H9 (cell line): ENCODE measurements around the gene PCID2. TPM values are rescaled to one million over a fixed set of nuclear protein-coding genes. Genes with fewer than 3 reads are reported as not detected.

Experiments used
- DNase-seq: peaks from one replicate; pipeline ENCODE4 v3.0.0-alpha.2; 2017
- H2AFZ ChIP-seq: one replicate; pipeline ENCODE4 v1.6.1; 2013; ENCODE audit warnings: mild to moderate bottlenecking, low read length, control low read depth, moderate library complexity
- H2AK5ac ChIP-seq: 2 replicates; pipeline ENCODE4 v1.6.1; 2013; ENCODE audit warnings: low read length, control low read depth, mixed read lengths; ENCODE audit not compliant: insufficient read length
- H2BK120ac ChIP-seq: one replicate; pipeline ENCODE4 v1.6.1; 2013; ENCODE audit warnings: low read depth, mild to moderate bottlenecking, low read length, control low read depth, inconsistent platforms; ENCODE audit not compliant: poor library complexity, severe bottlenecking
- H2BK12ac ChIP-seq: 2 replicates; pipeline ENCODE4 v1.6.1; 2013; ENCODE audit warnings: low read length, control low read depth, mixed read lengths, low read depth; ENCODE audit not compliant: insufficient read length
- H2BK15ac ChIP-seq: 2 replicates; pipeline ENCODE4 v1.6.1; 2013; ENCODE audit warnings: low read depth, low read length, control low read depth
- H2BK20ac ChIP-seq: one replicate; pipeline ENCODE4 v1.6.1; 2013; ENCODE audit warnings: low read depth, mild to moderate bottlenecking, low read length, control low read depth, inconsistent platforms; ENCODE audit not compliant: poor library complexity, severe bottlenecking
- H2BK5ac ChIP-seq: 2 replicates; pipeline ENCODE4 v1.6.1; 2013; ENCODE audit warnings: low read length, control low read depth, mixed read lengths; ENCODE audit not compliant: insufficient read length
- H3K14ac ChIP-seq: 2 replicates; pipeline ENCODE4 v1.6.1; 2013; ENCODE audit warnings: low read length, control low read depth; ENCODE audit not compliant: insufficient read depth
- H3K18ac ChIP-seq: 2 replicates; pipeline ENCODE4 v1.6.1; 2013; ENCODE audit warnings: low read depth, mild to moderate bottlenecking, mixed read lengths, low read length, control low read depth; ENCODE audit not compliant: insufficient read length
- H3K23ac ChIP-seq: 2 replicates; pipeline ENCODE4 v1.6.1; 2013; ENCODE audit warnings: low read length, control low read depth, mixed read lengths, low read depth; ENCODE audit not compliant: insufficient read length
- H3K23me2 ChIP-seq: 2 replicates; pipeline ENCODE4 v1.6.1; 2013; ENCODE audit warnings: low read depth, mild to moderate bottlenecking, mixed read lengths, low read length, control low read depth; ENCODE audit not compliant: insufficient read length, poor library complexity, severe bottlenecking
- H3K27ac ChIP-seq: 2 replicates; pipeline ENCODE4 v1.5.1; 2013; ENCODE audit warnings: low read length, control low read depth, mixed read lengths, low read depth; ENCODE audit not compliant: insufficient read length
- H3K27me3 ChIP-seq: 2 replicates; pipeline ENCODE4 v1.6.1; 2013; ENCODE audit warnings: low read length, control low read depth, inconsistent platforms; ENCODE audit not compliant: insufficient read depth
- H3K4ac ChIP-seq: 2 replicates; pipeline ENCODE4 v1.6.1; 2013; ENCODE audit warnings: low read depth, mild to moderate bottlenecking, control low read depth, inconsistent platforms, low read length, moderate library complexity
- H3K4me1 ChIP-seq: 2 replicates; pipeline ENCODE4 v1.6.1; 2013; ENCODE audit warnings: low read length, control low read depth, inconsistent platforms; ENCODE audit not compliant: insufficient read depth
- H3K4me2 ChIP-seq: 2 replicates; pipeline ENCODE4 v1.6.1; 2013; ENCODE audit warnings: low read length, control low read depth, mixed read lengths; ENCODE audit not compliant: insufficient read length, insufficient read depth
- H3K56ac ChIP-seq: 2 replicates; pipeline ENCODE4 v1.6.1; 2013; ENCODE audit warnings: low read depth, mild to moderate bottlenecking, mixed read lengths, low read length, control low read depth; ENCODE audit not compliant: insufficient read length
- H3K79me1 ChIP-seq: 2 replicates; pipeline ENCODE4 v1.6.1; 2013; ENCODE audit warnings: low read depth, mild to moderate bottlenecking, moderate library complexity, low read length, control low read depth, inconsistent platforms; ENCODE audit not compliant: insufficient read depth, poor library complexity, severe bottlenecking
- H3K79me2 ChIP-seq: 2 replicates; pipeline ENCODE4 v1.6.1; 2013; ENCODE audit warnings: low read length, control low read depth, inconsistent platforms; ENCODE audit not compliant: insufficient read depth
- H3K9ac ChIP-seq: 2 replicates; pipeline ENCODE4 v1.6.1; 2013; ENCODE audit warnings: low read length, control low read depth, mixed read lengths; ENCODE audit not compliant: insufficient read length; ENCODE audit errors: extremely low read depth
- H3K9me3 ChIP-seq: one replicate; pipeline ENCODE4 v1.6.1; 2013; ENCODE audit warnings: low read depth, low read length, inconsistent platforms; ENCODE audit not compliant: control insufficient read depth
- H3T11ph ChIP-seq: one replicate; pipeline ENCODE4 v1.6.1; 2013; ENCODE audit warnings: mild to moderate bottlenecking, low read length, control low read depth, inconsistent platforms
- H4K20me1 ChIP-seq: one replicate; pipeline ENCODE4 v1.6.1; 2013; ENCODE audit not compliant: control insufficient read depth, insufficient read length, insufficient read depth
- H4K5ac ChIP-seq: 2 replicates; pipeline ENCODE4 v1.6.1; 2013; ENCODE audit warnings: low read depth, mild to moderate bottlenecking, mixed read lengths, low read length, control low read depth; ENCODE audit not compliant: insufficient read length
- H4K8ac ChIP-seq: replicated peaks from 2 replicates; pipeline ENCODE4 v1.6.1; 2013; ENCODE audit warnings: low read length, control low read depth, mixed read lengths, low read depth; ENCODE audit not compliant: insufficient read length
- H4K91ac ChIP-seq: 2 replicates; pipeline ENCODE4 v1.6.1; 2013; ENCODE audit warnings: low read depth, mild to moderate bottlenecking, moderate library complexity, mixed read lengths, low read length, control low read depth; ENCODE audit not compliant: insufficient read length
- H3K27ac Mint-ChIP-seq, 3 experiments: 2 replicates in 2 of 3; 3 replicates in 1 of 3; pipeline ENCODE4 v1.8.0; 2020 to 2021; ENCODE audit warnings: mixed read lengths in 3 of 3, mild to moderate bottlenecking in 1 of 3, moderate library complexity in 1 of 3
- H3K27me3 Mint-ChIP-seq: 2 replicates; pipeline ENCODE4 v1.8.0; 2021; ENCODE audit warnings: low read depth, mild to moderate bottlenecking, moderate library complexity, mixed read lengths
- H3K36me3 Mint-ChIP-seq, 3 experiments: 2 replicates in 2 of 3; 3 replicates in 1 of 3; pipeline ENCODE4 v1.8.0; 2020 to 2021; ENCODE audit warnings: low read depth in 3 of 3, mixed read lengths in 3 of 3; ENCODE audit not compliant: insufficient read depth in 1 of 3
- H3K4me1 Mint-ChIP-seq, 2 experiments: 2 replicates each; pipeline ENCODE4 v1.8.0; 2020; ENCODE audit warnings: mixed read lengths in 2 of 2
- H3K4me3 Mint-ChIP-seq, 2 experiments: 2 replicates in 1 of 2; 3 replicates in 1 of 2; pipeline ENCODE4 v1.8.0; 2020 to 2021; ENCODE audit warnings: mild to moderate bottlenecking in 2 of 2, mixed read lengths in 2 of 2, moderate library complexity in 1 of 2
- H3K9me3 Mint-ChIP-seq, 2 experiments: 2 replicates in 1 of 2; 3 replicates in 1 of 2; pipeline ENCODE4 v1.8.0; 2020; ENCODE audit warnings: mild to moderate bottlenecking in 2 of 2, mixed read lengths in 2 of 2, moderate library complexity in 1 of 2
- CTCF ChIP-seq: fragments of 200-600 bp; sonication (generic); conservative IDR thresholded peaks from 3 replicates; pipeline ENCODE4 v1.8.0; 2021; ENCODE audit warnings: antibody characterized with exemption, mild to moderate bottlenecking
- WGBS: extraction: QIAGEN DNeasy Blood & Tissue Kit; methylation state at CpG from one replicate; pipeline ENCODE4 v1.1.7; 2013; ENCODE audit warnings: missing lambda C conversion rate, low lambda C conversion rate, mixed read lengths; ENCODE audit not compliant: insufficient read length; ENCODE audit errors: extremely low coverage; 5-methylcytosine and 5-hydroxymethylcytosine counted together
- total RNA-seq: library from RNA; stranded (reverse); gene quantifications from 2 replicates; pipeline ENCODE4 v1.2.1, GENCODE V29; 2021

The PCID2 gene
- total RNA-seq, 1 experiment from 2014 or later: 66.0 TPM

GRCh38 chr13:113224486-113224885 is 16.0 kb upstream of the PCID2 start:
- H3K23ac ChIP-seq: no peak overlapping the region
- H3K4me1 Mint-ChIP-seq: no peaks in the 10 kb centered on the region
- H2BK12ac ChIP-seq: no peak overlapping the region
- no peaks in the 10 kb centered on the region for H3K27me3 ChIP-seq
- no peak overlapping the region for H2BK120ac ChIP-seq
- no peak overlapping the region for H3K4ac ChIP-seq
- H3K4me2 ChIP-seq: no peak overlapping the region
- H3K56ac ChIP-seq: no peak overlapping the region
- no peak overlapping the region for H4K5ac ChIP-seq
- no CpG with 5 or more reads among the region's 10 CpGs for WGBS
- H3K27ac ChIP-seq: no peak overlapping the region
- H3K9me3 Mint-ChIP-seq: no peaks in the 10 kb centered on the region
- H3K79me1 ChIP-seq: peaks cover 6% of the 10 kb centered on the region
- H3K4me1 ChIP-seq: no peaks in the 10 kb centered on the region
- H3K27ac Mint-ChIP-seq: no peak overlapping the region
- no peak overlapping the region for H4K91ac ChIP-seq
- no peak overlapping the region for H2AK5ac ChIP-seq
- no peak overlapping the region for H2AFZ ChIP-seq
- H4K20me1 ChIP-seq: no peaks in the 10 kb centered on the region
- H2BK20ac ChIP-seq: no peak overlapping the region
- H4K8ac ChIP-seq: no peak overlapping the region
- no peak overlapping the region for H3K9ac ChIP-seq
- H2BK5ac ChIP-seq: no peak overlapping the region
- H2BK15ac ChIP-seq: no peak overlapping the region
- H3K36me3 Mint-ChIP-seq: peaks cover 58 to 95% (median 87%) of the 10 kb centered on the region in 3 experiments
- H3K79me2 ChIP-seq: peaks cover 26% of the 10 kb centered on the region; the same call in 1 of the 2 replicates
- no peak overlapping the region for H3K4me3 Mint-ChIP-seq
- no peak overlapping the region for H3K18ac ChIP-seq
- no peak for DNase-seq
- TF ChIP-seq CTCF: no peak
- H3K23me2 ChIP-seq: no peaks in the 10 kb centered on the region
- H3K9me3 ChIP-seq: no peaks in the 10 kb centered on the region
- H3K27me3 Mint-ChIP-seq: no peaks in the 10 kb centered on the region
- no peak overlapping the region for H3K14ac ChIP-seq
- H3T11ph ChIP-seq: no peak overlapping the region
